ENCODE results near the gene MUTYH.
"Not testable (repeated sequence)": the region's sequence is repeated elsewhere in the genome, so short reads cannot be mapped to it uniquely, and the experiment has no call there.

- not testable (repeated sequence) for TF ChIP-seq POLR2A, EP300 (IDR thresholded peaks at IDR 0.05)
Measured at GRCh38 chr1:45384213-45384612, 44.0 kb upstream of the MUTYH start.

Measured in gastroesophageal sphincter (tissue), 2 donors.